ENCODE measurements around the gene FARP1.

FARP1 gene

DNA sequence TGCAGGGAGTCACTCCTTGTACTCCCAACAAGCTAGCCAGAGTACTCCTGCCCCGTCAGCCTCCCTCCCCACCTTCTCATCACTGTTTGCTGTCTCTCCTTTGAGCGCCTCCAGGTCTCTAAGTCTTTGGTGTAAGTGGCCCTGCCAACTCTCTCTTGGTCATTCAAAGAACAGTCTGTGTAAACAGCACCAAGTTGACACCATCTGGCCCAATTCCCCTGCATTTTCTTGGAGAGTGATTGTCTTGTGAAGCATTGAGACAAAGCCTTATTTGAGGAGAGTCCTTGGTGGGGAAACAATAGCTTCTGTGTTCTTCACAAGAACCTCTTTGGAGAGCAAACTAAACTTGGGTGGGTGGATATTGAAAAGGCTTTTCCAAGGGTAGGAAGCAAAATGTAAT lies 148.8 kb downstream of the FARP1 start:
- DNase-seq: no peak

DNA sequence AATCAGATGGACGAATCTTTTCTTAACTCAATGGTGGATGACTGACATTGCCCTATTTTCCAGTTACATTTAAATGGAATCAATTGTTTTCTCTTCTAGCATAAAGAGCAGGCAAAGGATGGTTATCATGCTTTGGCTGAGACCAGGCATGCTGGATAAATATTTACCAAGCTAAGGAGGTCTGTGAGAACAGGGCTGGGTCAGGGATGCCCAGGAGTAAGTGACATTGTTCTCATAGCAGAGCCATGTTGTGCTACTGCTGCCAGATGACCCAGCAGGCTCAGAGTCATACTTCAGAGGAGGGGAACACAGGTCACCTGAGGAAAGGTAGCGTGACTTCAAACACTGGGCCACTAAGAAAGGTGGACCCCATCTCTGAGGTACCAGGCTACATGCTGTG lies 150.2 kb downstream of the FARP1 start:
- no peak for DNase-seq

DNA sequence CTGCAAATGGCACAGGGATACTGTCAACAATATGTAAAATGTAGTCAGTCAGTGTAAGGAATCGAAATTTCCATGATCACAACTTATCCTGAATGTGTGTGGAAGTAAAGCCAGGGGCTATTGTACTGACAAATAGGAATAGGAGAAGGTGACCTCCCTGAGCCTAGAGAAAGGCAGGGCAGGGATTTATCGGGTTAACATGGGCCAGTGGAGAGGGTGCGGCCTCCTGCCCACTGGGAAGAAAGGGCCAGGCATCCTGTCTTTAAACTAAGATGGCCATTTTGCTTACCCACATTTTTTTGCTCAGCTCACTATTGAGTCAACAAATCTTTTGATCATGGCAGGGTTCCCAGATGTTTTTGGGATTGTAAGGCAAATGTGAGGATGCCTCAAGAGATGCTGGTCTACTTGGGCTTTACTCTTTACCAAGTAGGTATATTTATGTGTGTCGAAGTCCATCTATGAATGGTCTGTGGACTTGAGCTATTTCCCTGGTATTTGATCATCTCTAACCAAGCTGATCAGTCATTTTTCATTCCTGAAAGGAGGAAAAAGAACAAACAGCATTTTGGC lies 150.8 kb downstream of the FARP1 start:
- DNase-seq: no peak

DNA sequence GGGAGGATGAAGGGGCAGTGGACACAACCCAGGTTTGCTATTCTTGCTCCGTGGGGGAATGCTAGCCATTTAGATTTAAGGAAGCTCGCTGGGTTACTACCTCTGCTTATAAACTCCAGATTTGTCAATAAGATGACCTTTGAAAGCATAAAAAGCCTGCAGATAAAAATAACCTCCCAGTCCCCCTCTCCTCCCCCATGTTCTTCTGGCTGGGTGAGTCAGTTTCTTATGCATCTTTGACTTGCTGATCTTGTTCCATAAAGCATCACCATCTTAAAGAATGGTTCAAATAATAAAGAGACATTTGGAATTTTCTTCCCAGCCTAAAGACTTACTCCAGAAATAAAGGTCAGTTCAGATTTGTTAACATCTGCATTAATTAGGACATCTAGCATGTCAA lies 152.5 kb downstream of the FARP1 start:
- no peak for DNase-seq

DNA sequence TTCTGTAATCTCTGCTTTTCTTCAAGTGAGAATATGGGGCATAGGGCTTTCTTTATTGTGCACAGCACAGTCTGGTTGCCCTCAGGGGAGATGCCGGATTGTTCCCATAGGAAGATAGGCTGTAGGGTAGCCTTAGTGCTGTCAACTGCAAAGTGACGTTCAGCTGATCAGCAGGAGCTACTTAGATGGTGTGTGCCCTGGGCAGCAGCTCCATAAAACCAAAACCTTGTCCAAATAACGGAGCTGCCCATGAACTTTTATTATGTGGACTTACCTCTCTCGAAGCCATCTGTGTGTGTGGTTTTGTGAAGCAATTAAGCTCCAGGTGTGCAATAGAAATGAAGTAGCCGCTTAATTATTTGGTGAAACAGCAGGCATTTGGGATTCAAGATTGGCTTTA lies 154.2 kb downstream of the FARP1 start:
- DNase-seq: no peak

DNA sequence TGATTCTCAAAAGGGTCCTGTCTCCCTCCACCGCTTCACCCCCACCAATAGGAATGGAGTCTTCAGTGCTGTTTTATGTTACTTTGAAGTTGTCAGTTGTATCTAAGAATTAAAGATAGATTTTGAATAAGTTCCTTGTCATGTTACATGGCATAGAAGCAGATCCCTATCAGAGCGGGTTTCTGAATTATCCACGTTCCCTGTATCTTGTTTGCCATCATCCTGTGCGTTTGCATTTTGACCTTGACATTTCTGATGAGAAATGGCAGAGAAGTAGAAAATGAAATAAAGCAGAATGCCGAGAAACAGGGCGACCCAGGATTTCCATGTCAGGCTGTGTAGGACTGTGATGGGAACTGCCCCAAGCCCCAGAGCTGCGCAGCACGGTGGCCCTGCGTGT lies 154.9 kb downstream of the FARP1 start:
- no peak for DNase-seq

DNA sequence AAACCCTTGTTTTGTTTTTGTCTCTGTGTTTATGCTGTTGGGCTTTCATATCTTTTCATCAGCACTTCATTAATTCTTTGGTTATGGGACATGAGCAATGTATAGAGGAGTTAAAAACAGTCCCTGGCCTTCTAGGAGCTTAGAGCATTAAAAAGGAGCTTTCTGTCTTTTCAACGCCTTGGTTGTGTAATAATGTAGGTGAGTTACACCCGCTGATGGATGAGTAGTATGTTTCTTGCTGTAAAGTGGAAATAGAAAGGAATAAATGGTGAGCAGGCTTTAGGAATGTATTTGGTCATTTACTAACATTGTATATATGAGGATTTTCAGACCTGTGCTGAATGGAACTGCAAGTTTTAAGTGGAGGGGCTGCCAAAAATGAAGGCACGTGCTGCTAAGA lies 155.7 kb downstream of the FARP1 start:
- DNase-seq: no peak

DNA sequence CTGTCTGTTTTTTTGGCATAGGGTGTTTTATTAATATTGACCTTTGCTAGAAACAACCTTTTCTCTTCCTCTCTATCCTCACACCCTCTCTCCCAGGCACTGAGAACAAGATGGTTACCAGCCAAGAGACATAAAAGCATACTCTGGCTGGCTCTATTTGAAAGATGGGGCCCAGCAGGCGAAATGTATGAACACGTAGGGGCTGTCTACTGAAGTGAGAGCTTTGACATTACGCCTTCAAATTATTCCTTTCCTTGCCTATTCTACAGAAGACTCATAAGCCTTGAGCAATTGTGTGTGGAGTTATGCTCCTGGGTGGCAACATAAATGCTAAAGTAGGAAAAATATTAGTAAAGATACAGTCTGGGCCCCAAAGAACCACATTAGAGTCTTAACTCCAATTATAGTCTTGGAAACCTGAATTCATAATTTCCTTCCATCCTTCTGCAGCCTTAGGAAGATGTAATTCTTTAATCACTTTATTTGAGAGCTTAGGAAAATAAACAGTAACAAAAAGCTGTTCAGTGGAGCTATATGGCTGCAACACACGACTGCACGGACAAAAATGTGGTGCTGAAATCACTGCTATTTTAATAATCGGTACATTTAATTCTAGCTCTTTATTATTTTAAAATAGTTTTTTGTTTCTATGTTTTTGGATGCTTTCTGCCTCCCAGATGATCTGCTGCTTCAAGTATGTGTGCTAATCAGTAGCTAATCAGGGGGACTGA lies 156.5 kb downstream of the FARP1 start:
- no peak for DNase-seq

DNA sequence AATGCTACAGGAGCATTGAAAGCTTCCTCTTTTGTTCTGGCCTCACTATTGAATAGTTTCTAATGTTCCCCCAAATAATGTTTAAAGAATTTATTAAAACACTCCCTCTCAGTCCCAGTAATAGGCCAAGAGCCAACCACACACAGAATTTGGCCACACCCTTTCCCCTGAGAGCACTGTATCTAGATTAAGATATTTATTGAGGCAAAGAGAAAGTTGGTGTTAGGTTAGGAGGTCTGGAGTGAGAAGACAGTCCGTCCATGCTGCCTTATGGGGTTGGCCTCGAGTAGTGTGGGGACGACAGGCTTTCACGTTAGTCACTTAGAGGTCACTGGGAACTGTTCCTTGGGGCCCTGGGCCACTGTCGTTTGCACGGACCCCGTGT lies 157.1 kb downstream of the FARP1 start:
- no peak for DNase-seq

DNA sequence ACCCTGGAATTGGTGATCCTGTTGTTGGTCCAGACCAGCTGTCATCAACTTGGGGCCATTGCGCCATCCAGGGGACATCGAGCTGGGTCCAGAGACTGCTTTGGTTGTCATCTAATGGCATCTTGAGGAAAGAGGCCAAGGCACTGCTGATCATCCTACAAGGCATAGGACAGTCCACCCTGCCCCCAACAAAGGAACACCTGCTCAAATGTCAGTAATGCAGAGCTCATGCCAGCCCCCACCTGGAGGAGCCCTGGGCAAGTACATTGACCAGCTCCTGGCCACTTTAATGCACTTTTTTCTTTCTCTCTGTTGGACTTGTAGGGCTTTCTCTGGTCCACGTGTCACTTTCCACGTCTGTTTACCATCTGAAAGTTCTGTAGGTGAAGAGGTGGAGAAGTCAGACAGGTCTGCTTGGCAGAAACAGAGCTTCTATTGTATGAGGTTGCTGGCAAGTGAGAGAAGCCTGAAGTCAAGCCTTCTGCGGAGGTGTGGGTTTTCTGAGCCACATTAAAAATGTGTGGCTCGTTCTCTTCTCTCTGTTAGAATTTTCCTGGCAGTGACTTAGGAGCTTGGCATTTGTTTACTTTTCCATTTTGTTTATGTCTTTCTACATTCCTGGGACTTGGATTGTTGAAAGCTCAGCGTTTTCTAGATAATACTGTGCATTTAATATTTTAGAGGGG lies 158.2 kb downstream of the FARP1 start:
- DNase-seq: no peak

DNA sequence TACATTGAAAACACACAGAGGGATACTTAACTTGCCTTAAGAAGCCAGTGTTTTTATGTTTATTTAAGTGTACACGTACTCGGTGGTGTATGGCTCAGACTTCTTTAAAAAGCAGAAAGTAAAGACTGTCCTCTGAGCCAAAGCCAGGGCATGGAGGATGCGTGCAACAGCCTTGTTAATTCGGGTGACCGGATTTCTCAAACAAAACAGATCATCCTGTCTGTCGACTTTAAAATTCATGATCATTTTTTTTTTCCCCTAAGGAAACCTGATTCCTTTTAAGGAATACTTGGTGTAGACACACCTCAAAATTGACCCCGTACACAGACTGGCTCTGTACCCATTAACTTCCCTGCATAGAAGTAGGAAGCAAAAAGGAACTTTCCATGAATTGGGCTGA lies 158.8 kb downstream of the FARP1 start:
- no peak for DNase-seq

DNA sequence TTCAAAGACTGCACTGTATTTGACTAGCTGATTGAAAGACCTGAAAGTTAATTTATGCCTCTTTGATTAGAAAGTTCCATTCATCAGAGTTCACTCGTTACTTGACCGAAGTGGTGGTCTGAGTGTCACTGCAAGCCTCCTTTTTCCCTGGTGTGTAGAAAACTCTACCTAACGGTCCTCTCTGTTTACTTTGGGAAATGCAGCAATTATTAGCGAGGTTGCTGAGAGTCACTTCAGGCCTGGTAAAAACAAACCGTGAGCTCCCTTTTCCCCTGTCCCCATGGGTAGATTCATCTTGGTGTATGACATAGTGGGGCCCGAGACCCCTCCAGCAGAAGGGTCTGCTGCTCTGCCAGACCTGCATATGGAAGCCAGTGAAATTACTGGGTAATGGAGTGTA lies 161.0 kb downstream of the FARP1 start:
- no peak for DNase-seq

DNA sequence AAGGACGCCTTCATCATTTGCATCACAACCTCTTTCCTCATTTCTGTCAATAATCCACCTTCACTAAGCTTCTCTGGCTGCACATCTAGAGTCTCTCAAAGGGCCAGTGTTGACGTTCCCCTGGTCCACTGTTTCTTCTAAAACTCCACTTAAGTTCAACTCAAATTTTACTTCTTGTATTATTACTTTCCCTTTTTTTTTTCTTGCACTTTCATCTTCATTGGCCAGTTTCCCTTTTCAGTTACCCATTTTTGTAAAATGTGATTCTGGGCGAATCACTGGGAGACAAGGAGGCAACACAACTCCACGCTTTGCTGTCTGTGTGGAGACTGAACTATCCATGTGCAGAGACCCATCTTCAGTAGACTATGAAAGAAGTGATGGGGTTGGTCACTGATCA lies 162.8 kb downstream of the FARP1 start:
- DNase-seq: no peak

DNA sequence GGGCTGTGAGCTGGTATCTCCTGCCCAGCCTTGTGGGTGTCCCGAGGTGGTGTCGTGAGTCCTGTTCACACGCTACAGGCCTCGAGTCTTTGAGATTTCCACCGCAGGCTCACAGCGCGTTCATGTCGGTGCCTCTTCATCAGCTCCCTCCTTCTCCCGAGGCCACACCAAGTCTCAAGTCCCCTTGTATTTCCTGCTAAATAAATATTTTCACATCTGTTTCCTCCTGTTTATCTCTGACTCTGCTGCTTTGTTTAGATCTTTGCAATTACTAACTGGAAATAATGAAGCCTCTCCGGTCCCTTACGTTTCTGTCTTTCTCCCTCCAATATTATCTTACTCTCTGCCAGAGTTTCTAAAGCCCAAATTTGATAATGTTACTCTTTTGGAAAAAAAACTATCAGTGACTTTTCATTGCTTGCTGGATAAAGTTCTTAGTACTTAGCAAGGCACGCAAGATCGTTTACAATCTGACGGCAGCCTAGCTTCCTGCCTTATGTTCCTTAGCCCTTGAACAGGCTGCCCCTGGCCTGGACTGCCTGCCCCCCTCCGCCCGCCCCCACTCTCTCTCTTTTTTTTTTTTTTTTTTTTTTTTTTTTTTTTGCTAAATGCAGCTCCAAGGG lies 164.7 kb downstream of the FARP1 start:
- DNase-seq: no peak

DNA sequence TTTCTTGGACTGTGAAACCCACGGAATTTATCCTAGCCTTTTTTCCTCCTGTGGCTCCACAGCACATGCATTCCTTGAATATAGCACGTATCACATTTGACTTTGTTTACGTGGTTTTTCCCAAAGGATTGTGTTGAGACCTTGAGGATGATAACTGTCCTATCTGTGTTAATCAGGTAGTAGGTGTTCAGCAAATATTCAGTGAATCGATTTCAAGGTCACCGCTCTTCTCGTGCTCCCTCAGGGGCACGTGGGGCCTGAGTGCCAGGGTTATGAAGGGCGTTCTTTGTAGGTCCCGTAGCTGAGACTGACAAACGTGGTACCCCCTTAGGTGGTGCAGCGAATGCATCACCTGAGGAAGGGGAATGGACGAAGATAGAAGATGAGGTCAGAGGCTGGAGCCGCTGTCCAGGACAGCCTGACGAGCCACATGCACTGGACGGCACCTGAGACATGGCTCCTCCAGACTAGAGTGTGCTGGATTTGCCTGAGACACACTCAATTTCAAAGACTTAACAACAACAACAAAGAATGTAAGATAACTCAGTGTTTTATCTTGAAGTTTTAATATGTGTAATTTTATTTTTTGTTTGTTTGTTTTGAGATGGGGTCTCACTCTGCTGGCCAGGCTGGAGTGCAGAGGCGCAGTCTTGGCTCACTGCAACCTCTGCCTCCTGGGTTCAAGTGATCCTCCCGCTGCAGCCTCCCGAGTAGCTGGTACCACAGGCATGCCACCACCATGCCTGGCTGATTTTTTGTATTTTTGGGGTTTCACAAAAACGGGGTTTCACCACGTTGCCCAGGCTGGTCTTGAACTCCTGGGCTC lies 165.4 kb downstream of the FARP1 start:
- DNase-seq: no peak

DNA sequence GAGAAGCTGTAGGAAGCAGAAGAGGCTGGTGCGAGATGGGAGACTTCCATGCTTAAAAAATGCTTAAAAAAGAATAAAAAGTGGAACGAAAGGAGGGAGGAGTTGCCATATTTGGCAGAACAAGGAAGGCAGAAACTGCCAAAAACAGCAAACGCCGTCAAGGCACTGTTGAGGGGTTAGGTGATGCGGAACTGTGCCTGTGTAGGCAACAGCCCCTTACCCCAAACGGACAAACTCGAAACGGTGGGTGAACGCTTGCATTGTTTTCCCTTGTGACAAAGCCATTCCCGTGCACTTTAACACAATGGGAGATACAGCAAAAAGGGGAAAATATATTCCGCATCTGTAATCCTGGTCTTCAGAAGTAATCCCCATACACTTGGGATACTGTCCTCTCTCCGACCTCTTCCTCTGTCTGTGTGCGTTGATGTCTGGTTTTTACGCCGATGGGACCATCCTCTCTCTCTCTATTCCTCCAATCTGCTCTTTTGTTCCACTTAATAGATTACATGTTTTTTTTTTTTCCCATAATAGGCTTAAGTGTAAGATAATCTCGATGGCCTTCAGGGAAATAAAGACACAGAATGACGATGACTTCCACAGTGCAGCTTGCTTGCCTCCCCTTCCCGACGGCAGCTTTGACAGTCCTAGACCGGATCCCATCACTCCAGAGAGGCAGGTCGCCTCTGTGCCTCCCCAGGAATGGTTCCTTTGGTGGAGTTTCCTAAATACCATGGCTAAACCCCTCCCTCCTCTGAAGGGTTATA lies 166.9 kb downstream of the FARP1 start:
- no peak for DNase-seq

DNA sequence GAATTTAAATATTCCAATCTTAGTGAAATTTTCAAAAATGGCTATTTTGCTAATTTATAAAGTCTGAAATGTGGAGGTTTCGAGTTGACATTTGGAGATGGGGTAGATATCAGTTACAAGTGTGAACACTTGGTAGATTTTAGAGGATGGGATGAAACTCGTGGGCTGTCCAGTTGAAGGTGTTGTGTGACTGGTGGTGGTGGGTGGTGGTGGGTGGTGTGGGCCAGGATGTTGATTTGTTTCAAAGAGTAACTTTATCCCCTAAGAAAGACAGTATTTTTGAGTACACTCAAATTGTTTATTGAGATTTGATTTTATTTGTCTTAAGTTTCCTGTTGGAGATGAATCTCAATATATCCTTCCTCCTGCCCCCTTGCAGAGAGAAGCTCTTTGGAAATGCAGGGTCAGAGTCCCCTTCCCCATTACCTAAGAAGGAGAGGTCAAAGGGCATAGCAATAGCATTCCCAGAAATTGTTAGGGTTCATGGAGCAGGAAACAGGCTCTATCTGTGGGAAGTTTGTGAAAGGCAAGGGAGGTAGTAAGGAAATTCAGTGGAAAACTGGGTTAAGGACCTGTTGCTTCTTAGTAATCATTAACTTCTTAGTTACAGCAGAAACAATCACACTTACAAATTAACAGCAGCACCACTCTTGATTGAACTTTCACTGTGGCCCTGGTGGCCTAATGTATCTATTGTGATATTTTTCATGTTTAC lies 167.7 kb downstream of the FARP1 start:
- DNase-seq: no peak

DNA sequence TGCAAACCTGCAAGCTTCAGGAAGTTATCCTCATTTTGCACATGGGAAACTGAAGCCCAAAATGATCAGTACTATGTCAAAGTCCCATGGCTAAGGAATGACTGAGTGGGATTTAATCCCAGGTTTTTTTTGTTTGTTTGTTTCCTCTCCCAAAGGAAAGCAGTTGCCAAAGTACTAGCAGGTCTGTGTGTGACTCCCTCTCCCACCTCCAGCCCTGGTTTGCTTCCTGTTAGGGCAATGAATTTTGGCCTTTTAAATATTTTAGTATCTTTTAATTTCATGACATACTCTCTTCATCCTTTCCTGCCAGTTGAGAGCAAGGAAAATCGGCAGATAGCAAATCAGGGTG lies 168.3 kb downstream of the FARP1 start:
- no peak for DNase-seq

DNA sequence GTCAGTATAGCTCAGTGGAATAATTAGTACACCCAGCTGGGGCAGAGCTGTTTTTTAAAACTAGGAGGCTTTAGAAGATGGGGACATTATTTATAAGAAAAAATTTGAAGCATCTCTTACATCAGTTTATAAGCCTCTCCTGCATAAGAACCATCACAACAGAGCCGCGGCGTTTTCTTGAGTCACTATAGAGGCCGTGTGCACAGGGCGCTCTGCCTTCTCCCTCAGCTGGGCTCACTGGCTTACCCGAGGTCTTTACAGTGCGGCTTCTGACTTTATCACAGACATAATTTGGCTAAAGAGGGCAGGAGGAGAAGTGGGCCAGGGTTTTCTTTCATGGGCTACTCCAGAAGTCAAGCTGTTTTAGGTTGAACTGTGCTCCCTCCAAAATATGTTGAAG lies 169.7 kb downstream of the FARP1 start:
- DNase-seq: no peak

DNA sequence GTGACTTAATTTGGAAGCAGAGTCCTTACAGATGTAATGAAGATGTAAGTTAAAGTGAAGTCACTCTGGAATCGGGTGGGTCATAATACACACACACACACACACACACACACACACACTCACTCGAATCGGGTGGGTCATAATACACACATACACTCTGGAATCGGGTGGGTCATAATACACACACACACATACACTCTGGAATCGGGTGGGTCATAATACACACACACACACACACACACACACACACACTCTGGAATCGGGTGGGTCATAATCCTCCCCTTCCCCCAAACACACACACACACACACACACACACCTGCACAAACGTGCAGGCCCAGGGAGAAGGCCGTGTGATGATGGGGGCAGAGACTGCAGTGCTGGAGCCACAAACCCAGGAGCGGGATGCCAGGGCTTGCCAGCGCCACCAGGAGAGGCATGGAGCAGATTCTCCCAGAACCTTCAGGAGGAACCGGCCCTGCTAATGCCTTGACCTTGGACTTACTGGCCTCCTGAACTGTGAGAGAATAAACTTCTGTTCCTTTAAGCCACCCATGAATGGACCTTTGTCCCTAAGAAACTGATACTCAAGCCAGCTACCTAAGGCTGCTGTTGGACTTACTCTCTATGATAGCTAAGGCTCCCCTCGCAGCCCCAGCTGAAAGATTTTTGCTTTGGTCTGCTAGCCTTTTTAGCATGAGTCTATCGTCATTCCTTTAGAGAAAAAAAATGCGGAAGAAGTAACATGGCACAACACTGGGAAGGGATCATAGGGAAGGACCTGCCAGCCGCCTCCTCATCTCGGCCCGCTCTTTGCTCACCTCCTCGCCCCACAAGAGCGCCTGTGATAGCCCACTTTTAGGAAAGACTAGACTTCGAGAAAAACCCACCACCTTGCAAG lies 170.4 kb downstream of the FARP1 start:
- no peak for DNase-seq

DNA sequence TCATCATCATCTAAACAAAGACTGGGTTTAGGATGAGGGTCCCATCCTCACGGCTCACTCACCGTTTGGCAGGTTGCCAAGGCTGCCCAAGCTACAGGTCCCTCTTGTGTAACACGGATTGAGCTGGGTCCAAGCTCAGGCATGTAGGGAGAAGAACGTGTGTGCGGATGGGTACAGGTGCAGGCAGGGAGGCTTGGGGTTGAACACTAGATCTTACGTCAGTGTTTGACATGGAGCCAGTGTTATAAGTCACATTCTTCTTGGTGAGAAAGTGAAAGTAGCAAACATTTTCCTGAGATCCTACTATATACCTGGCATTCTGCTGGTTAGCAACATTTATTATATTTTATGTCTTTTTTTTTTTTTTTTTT lies 171.0 kb downstream of the FARP1 start:
- no peak for DNase-seq

All from GF-D8 (cell line).